ENCODE measurements around the gene MCEE.

MCEE gene

GRCh38 chr2:71074893-71075395 is 55.1 kb downstream of the MCEE start:
- DNase-seq = no peak

- DNase-seq = no peak
Measured at GRCh38 chr2:71073475-71073874, 56.6 kb downstream of the MCEE start.

- no peak for DNase-seq
Measured at GRCh38 chr2:71072492-71072891, 57.5 kb downstream of the MCEE start.

- DNase-seq = peak; percentile 58 to 67
Measured at GRCh38 chr2:71071681-71072398, 58.2 kb downstream of the MCEE start.

GRCh38 chr2:71070294-71071093 is 59.5 kb downstream of the MCEE start:
- no peak for DNase-seq

GRCh38 chr2:71069376-71069775 is 60.7 kb downstream of the MCEE start:
- DNase-seq = no peak

GRCh38 chr2:71068218-71069035 is 61.6 kb downstream of the MCEE start, which contains the start of gene NAGK:
TSS of gene NAGK (plus strand) at chr2:71068648. CDS start at chr2:71068684, 36 bp downstream.
- peak; percentile 95 to 96 for DNase-seq

- peak in 1 of 2 experiments; percentile 20 for DNase-seq
Measured at GRCh38 chr2:71067567-71068217, 62.3 kb downstream of the MCEE start.

GRCh38 chr2:71066856-71067255 is 63.2 kb downstream of the MCEE start:
- DNase-seq = no peak

GRCh38 chr2:71064754-71065621 is 65.0 kb downstream of the MCEE start:
- no peak for DNase-seq

GRCh38 chr2:71064110-71064611 is 65.9 kb downstream of the MCEE start:
- no peak for DNase-seq

- DNase-seq = no peak
Measured at GRCh38 chr2:71063216-71063615, 66.8 kb downstream of the MCEE start.

- no peak for DNase-seq
Measured at GRCh38 chr2:71060871-71061270, 69.2 kb downstream of the MCEE start.

- no peak for DNase-seq
Measured at GRCh38 chr2:71060211-71060610, 69.8 kb downstream of the MCEE start.

All from activated CD4-positive, alpha-beta T cell treated with anti-CD3 and anti-CD28 coated beads, Interleukin-2, amount 50 U/mL, for 48 hours (primary cell).